ENCODE results near the gene ESRRA. TPM values are rescaled to one million over a fixed set of nuclear protein-coding genes. Genes with fewer than 3 reads are reported as not detected.

The ESRRA gene
- polyA plus RNA-seq, 1 donor from 2014 or later, result 29.0 TPM

DNA sequence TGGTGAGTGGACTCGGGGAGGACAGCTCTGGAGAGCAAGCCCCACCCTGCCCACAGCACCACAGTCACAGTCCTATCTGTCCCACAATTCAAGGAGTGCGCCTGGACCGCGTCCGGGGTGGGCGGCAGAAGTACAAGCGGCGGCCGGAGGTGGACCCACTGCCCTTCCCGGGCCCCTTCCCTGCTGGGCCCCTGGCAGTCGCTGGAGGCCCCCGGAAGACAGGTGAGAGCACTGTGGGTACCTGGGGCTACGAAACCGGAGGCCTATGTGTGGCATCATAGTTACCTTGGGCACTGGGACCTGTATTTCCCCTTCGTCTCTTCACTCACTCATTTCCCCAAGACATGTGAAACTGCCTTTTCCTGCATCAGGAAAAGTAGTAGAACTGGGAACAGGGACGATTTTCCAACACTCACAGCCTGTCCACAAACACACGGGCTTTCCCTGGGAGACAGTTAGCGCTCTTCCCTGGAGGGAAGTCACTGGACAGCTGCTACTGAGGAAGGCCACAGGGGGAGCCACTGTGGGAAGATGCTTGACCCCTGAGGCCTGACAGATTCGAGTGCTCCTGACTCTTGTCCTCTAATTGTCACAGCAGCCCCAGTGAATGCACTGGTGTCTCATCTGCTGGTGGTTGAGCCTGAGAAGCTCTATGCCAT is 9.0 kb downstream of the ESRRA start:
- H3K36me3 ChIP-seq (ENCODE audit: insufficient read depth, low read length), result no peaks in the 10 kb centered on the region
- H3K27me3 ChIP-seq (ENCODE audit: insufficient read depth, low read depth, low read length), result no peaks in the 10 kb centered on the region
- H2AFZ ChIP-seq (ENCODE audit: low read depth, low read length), result no peak overlapping the region
- TF ChIP-seq, protein P1, sequence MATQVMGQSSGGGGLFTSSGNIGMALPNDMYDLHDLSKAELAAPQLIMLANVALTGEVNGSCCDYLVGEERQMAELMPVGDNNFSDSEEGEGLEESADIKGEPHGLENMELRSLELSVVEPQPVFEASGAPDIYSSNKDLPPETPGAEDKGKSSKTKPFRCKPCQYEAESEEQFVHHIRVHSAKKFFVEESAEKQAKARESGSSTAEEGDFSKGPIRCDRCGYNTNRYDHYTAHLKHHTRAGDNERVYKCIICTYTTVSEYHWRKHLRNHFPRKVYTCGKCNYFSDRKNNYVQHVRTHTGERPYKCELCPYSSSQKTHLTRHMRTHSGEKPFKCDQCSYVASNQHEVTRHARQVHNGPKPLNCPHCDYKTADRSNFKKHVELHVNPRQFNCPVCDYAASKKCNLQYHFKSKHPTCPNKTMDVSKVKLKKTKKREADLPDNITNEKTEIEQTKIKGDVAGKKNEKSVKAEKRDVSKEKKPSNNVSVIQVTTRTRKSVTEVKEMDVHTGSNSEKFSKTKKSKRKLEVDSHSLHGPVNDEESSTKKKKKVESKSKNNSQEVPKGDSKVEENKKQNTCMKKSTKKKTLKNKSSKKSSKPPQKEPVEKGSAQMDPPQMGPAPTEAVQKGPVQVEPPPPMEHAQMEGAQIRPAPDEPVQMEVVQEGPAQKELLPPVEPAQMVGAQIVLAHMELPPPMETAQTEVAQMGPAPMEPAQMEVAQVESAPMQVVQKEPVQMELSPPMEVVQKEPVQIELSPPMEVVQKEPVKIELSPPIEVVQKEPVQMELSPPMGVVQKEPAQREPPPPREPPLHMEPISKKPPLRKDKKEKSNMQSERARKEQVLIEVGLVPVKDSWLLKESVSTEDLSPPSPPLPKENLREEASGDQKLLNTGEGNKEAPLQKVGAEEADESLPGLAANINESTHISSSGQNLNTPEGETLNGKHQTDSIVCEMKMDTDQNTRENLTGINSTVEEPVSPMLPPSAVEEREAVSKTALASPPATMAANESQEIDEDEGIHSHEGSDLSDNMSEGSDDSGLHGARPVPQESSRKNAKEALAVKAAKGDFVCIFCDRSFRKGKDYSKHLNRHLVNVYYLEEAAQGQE (IDR thresholded peaks at IDR 0.05; ENCODE audit: borderline replicate concordance), result no peak
- TF ChIP-seq RAD21 (conservative IDR thresholded peaks at IDR 0.05) (no peak), SMC3 (conservative IDR thresholded peaks at IDR 0.05; ENCODE audit: poor library complexity) (no peak), EZH2 (IDR thresholded peaks at IDR 0.05; ENCODE audit: borderline replicate concordance, insufficient read depth, low read length, poor library complexity, severe bottlenecking) (no peak), TAF1 (IDR thresholded peaks at IDR 0.05; ENCODE audit: low read depth) (no peak), MXI1 (conservative IDR thresholded peaks at IDR 0.05; ENCODE audit: poor library complexity, severe bottlenecking) (no peak), POLR2AphosphoS5 (IDR thresholded peaks at IDR 0.05) (no peak), EP300 (conservative IDR thresholded peaks at IDR 0.05; ENCODE audit: poor library complexity, severe bottlenecking) (no peak)
- TF ChIP-seq, protein P2, sequence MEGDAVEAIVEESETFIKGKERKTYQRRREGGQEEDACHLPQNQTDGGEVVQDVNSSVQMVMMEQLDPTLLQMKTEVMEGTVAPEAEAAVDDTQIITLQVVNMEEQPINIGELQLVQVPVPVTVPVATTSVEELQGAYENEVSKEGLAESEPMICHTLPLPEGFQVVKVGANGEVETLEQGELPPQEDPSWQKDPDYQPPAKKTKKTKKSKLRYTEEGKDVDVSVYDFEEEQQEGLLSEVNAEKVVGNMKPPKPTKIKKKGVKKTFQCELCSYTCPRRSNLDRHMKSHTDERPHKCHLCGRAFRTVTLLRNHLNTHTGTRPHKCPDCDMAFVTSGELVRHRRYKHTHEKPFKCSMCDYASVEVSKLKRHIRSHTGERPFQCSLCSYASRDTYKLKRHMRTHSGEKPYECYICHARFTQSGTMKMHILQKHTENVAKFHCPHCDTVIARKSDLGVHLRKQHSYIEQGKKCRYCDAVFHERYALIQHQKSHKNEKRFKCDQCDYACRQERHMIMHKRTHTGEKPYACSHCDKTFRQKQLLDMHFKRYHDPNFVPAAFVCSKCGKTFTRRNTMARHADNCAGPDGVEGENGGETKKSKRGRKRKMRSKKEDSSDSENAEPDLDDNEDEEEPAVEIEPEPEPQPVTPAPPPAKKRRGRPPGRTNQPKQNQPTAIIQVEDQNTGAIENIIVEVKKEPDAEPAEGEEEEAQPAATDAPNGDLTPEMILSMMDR (IDR thresholded peaks at IDR 0.05; ENCODE audit: poor library complexity, severe bottlenecking), result no peak
- no peaks in the 10 kb centered on the region for H3K9me3 ChIP-seq (ENCODE audit: low read length)
- H3K79me2 ChIP-seq (replicated peaks; ENCODE audit: insufficient read depth, low read length), result peaks cover 11% of the 10 kb centered on the region
- H3K9ac ChIP-seq (ENCODE audit: low read length), result no peak overlapping the region
- H3K27ac ChIP-seq (ENCODE audit: low read length), result no peak overlapping the region
- no peaks in the 10 kb centered on the region for H3K9me2 ChIP-seq (ENCODE audit: insufficient read depth, low read length)
- H3F3A ChIP-seq (ENCODE audit: insufficient read depth, low read length, poor library complexity, severe bottlenecking), result no peaks in the 10 kb centered on the region
- no peak overlapping the region for H3K4me2 ChIP-seq (ENCODE audit: low read length)
- no peaks in the 10 kb centered on the region for H4K20me1 ChIP-seq (ENCODE audit: insufficient read depth)
- no peak overlapping the region for H3K4me3 ChIP-seq (ENCODE audit: low read length)

DNA sequence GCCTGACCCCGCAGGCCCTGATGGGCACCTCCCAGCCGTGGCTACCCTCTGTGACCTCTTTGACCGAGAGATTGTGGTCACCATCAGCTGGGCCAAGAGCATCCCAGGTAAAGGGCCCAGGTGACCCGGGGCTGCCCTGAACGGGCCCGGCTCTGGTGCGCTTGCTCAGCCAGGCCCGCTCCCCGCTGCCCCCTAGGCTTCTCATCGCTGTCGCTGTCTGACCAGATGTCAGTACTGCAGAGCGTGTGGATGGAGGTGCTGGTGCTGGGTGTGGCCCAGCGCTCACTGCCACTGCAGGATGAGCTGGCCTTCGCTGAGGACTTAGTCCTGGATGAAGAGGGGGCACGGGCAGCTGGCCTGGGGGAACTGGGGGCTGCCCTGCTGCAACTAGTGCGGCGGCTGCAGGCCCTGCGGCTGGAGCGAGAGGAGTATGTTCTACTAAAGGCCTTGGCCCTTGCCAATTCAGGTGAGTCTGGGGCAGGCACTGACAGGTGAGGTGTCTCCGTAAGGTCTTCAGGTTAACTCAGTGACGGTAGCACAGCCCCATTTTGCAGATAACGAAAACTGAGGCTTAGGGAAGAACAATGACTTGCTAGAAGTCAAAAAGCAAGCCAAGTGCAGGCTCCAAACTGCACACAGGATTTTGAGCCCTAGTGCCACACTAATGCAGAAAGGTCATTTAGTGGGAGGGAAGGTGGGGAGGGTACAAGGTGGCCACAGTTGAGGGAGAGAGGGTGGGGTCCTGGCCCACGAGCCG is 9.7 kb downstream of the ESRRA start:
- H4K20me1 ChIP-seq (ENCODE audit: insufficient read depth), result no peaks in the 10 kb centered on the region
- no peak overlapping the region for H3K27ac ChIP-seq (ENCODE audit: low read length)
- H3K27me3 ChIP-seq (ENCODE audit: insufficient read depth, low read depth, low read length), result no peaks in the 10 kb centered on the region
- no peak overlapping the region for H2AFZ ChIP-seq (ENCODE audit: low read depth, low read length)
- H3K79me2 ChIP-seq (replicated peaks; ENCODE audit: insufficient read depth, low read length), result peaks cover 13% of the 10 kb centered on the region
- H3K9me3 ChIP-seq (ENCODE audit: low read length), result no peaks in the 10 kb centered on the region
- TF ChIP-seq EZH2 (IDR thresholded peaks at IDR 0.05; ENCODE audit: borderline replicate concordance, insufficient read depth, low read length, poor library complexity, severe bottlenecking), result no peak
- TF ChIP-seq MXI1 (conservative IDR thresholded peaks at IDR 0.05; ENCODE audit: poor library complexity, severe bottlenecking), result no peak
- TF ChIP-seq EP300 (conservative IDR thresholded peaks at IDR 0.05; ENCODE audit: poor library complexity, severe bottlenecking), result no peak
- TF ChIP-seq POLR2AphosphoS5 (IDR thresholded peaks at IDR 0.05), result no peak
- TF ChIP-seq, protein P2 (IDR thresholded peaks at IDR 0.05; ENCODE audit: poor library complexity, severe bottlenecking), result no peak
- no peak for TF ChIP-seq RAD21 (conservative IDR thresholded peaks at IDR 0.05)
- no peak for TF ChIP-seq SMC3 (conservative IDR thresholded peaks at IDR 0.05; ENCODE audit: poor library complexity)
- TF ChIP-seq, protein P1 (IDR thresholded peaks at IDR 0.05; ENCODE audit: borderline replicate concordance), result no peak
- TF ChIP-seq TAF1 (IDR thresholded peaks at IDR 0.05; ENCODE audit: low read depth), result no peak
- no peak overlapping the region for H3K9ac ChIP-seq (ENCODE audit: low read length)
- no peaks in the 10 kb centered on the region for H3F3A ChIP-seq (ENCODE audit: insufficient read depth, low read length, poor library complexity, severe bottlenecking)
- H3K9me2 ChIP-seq (ENCODE audit: insufficient read depth, low read length), result no peaks in the 10 kb centered on the region
- H3K4me3 ChIP-seq (ENCODE audit: low read length), result no peak overlapping the region
- no peak overlapping the region for H3K4me2 ChIP-seq (ENCODE audit: low read length)
- H3K36me3 ChIP-seq (ENCODE audit: insufficient read depth, low read length), result no peaks in the 10 kb centered on the region
